SK-N-MC (cell line): Measurements from ENCODE around the gene TRABD2B.
"Not testable (repeated sequence)": the region's sequence is repeated elsewhere in the genome, so short reads cannot be mapped to it uniquely, and the experiment has no call there.

Source experiments
- DNase-seq: peaks from one replicate; pipeline ENCODE4 v3.0.0-alpha.2; 2011; ENCODE audit warnings: low read depth, low spot score
- H3K27ac ChIP-seq: fragments of 200-600 bp; sonication (generic); 2 replicates; pipeline ENCODE4 v1.5.1; 2016; ENCODE audit warnings: mixed run types
- H3K36me3 ChIP-seq: fragments of 200-600 bp; sonication (generic); 2 replicates; pipeline ENCODE4 v1.6.1; 2017; ENCODE audit warnings: antibody characterized with exemption, low read length, mixed read lengths; ENCODE audit not compliant: insufficient read depth
- H3K4me3 ChIP-seq: fragments of 200-600 bp; sonication (generic); 2 replicates; pipeline ENCODE4 v1.5.1; 2016
- H3K9ac ChIP-seq: fragments of 200-600 bp; sonication (generic); 2 replicates; pipeline ENCODE4 v1.8.0; 2017; ENCODE audit warnings: mixed run types, mixed read lengths; ENCODE audit not compliant: insufficient read length
- H3K9me3 ChIP-seq: fragments of 200-600 bp; sonication (generic); 2 replicates; pipeline ENCODE4 v1.6.1; 2017; ENCODE audit warnings: low read depth, mild to moderate bottlenecking, antibody characterized with exemption, low read length, moderate library complexity, mixed read lengths
- EZH2 ChIP-seq: fragments of 200-600 bp; sonication (generic); IDR thresholded peaks from one replicate; pipeline ENCODE4 v1.6.1; 2017; ENCODE audit warnings: antibody characterized with exemption
- FOXP2 ChIP-seq: optimal IDR thresholded peaks from 2 replicates; pipeline ENCODE3; 2011; ENCODE audit warnings: mild to moderate bottlenecking, moderate library complexity; ENCODE audit not compliant: insufficient read depth; ENCODE audit errors: extremely low read length, control extremely low read depth
- POLR2AphosphoS5 ChIP-seq: IDR thresholded peaks from 2 replicates; pipeline ENCODE4 v1.6.1; 2012; ENCODE audit warnings: mild to moderate bottlenecking, low read depth, low read length, borderline replicate concordance

TRABD2B gene

DNA sequence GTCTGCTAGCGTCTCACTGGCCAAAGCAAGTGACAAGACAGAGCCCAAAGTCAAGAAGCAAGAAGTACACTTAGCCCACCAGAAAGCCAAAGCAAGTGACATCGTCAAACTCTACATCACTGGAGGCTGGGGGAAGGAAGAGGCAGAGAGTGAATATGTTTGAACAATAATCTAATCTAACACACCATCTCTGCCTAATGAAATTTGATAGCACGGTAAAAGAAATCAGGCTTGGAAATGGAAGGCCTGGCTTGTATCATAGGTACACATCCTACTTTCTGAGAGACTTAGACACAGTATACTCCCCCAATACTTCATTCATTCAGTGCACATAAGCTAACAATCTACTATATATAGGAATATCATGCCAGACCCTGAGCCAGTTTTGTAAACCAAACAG is 26.3 kb downstream of the TRABD2B start:
- Histone ChIP-seq H3K36me3 (no peaks in the 10 kb centered on the region), H3K9ac (no peak overlapping the region), H3K9me3 (no peaks in the 10 kb centered on the region), H3K27ac (no peak overlapping the region), H3K4me3 (no peak overlapping the region)
- no peak for TF ChIP-seq FOXP2
- no peak for TF ChIP-seq EZH2
- TF ChIP-seq POLR2AphosphoS5: no peak
- no peak for DNase-seq

DNA sequence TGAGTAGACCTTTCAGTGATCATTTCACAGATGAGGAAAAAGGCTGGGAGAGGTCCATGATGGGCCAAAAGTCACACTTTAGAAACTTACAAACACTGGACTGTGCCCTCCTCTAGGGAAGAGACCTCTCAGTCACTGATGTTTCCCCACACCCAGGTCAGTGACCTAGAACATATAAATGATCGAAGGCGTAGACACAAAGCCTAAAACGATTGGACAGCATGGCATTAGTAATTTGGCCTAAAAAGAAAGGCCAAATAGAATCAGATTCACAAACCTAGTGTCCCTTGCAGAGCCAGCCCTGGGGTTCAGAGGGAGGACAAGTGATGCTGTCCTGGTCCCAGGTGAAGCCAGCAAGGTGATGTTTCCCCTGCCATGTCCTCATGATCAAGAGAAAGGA is 27.7 kb downstream of the TRABD2B start:
- no peak for DNase-seq

DNA sequence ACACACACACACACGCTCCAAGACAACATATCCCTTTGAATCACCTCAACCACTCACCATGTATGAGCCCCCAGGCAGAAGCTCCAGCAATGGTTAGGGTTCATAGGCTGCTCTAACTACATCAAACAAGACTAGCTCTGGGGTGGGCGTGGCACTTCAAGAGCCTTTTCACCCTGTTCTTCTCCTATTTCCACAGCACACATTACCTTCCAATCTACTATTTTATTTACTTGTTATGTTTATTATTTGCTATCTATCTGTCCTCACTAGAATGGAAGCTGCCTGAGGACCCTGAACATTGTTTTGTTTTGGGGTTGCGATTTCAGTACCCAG is 28.7 kb downstream of the TRABD2B start:
- Histone ChIP-seq H3K4me3 (no peak overlapping the region), H3K27ac (no peak overlapping the region), H3K36me3 (no peaks in the 10 kb centered on the region), H3K9me3 (no peaks in the 10 kb centered on the region), H3K9ac (no peak overlapping the region)
- no peak for DNase-seq
- TF ChIP-seq POLR2AphosphoS5 (no peak), EZH2 (no peak), FOXP2 (no peak)

More for the DNA sequence above, 27.7 kb downstream of the TRABD2B start:
- no peak for TF ChIP-seq POLR2AphosphoS5
- TF ChIP-seq EZH2: no peak
- TF ChIP-seq FOXP2: no peak
- H3K36me3 ChIP-seq: no peaks in the 10 kb centered on the region
- H3K27ac ChIP-seq: no peak overlapping the region
- H3K9me3 ChIP-seq: no peaks in the 10 kb centered on the region
- no peak overlapping the region for H3K9ac ChIP-seq
- H3K4me3 ChIP-seq: no peak overlapping the region

DNA sequence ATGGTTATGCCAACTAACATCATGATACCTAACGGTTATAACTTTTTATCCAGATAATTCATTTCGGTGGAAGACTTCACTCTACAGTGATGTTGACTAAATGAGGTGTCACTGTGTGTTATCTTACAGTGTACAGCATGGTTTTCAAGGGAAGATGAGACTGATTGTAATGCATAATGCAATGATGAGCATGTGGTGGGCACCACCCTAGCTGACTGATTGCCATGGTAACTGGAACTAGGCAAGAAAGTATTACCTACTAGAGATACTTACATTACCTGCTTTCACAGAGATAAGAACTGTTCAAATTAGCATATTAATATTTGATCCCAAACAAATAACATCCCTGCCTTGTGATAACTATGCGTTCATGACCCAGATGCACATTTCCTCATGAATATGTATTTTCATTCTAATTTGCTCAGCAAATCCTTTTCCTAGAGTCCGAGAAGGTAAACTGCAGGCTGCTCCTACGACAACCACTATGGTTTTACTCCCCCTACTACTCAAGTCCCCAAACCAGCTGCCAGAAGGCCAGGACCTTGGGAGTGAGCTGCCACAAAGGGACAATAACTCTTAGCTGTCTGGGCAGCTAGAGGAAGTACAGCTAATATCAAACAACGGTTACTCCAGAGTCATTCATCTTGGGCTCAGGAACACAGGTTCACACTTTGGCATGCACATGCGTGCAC is 29.2 kb downstream of the TRABD2B start:
- no peak overlapping the region for H3K4me3 ChIP-seq
- no peaks in the 10 kb centered on the region for H3K9me3 ChIP-seq
- H3K36me3 ChIP-seq: no peaks in the 10 kb centered on the region
- no peak overlapping the region for H3K27ac ChIP-seq
- no peak for DNase-seq
- no peak overlapping the region for H3K9ac ChIP-seq
- TF ChIP-seq EZH2: no peak
- TF ChIP-seq POLR2AphosphoS5: no peak
- no peak for TF ChIP-seq FOXP2

DNA sequence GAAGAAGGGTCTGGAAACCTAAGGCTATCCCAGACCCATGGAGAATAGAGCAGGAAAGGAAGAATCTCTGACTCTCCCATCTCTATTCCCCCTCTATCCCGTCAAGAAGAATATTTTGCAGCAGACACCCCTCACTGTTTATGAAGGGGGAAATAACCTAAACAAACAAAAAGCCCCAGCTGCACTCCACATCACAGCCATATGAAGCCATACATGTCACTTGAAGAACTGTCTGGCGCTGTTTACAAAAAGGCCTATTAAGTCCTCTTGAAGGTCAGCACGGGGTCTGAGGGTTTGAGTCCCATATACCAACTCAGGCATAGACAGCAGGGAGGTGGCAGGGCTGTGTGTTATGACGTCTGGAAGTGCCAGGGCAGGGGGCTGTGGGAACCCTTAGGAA is 31.4 kb downstream of the TRABD2B start:
- no peak for TF ChIP-seq POLR2AphosphoS5
- TF ChIP-seq FOXP2: no peak
- H3K9me3 ChIP-seq: no peaks in the 10 kb centered on the region
- H3K27ac ChIP-seq: no peak overlapping the region
- H3K9ac ChIP-seq: no peak overlapping the region
- no peak for DNase-seq
- H3K36me3 ChIP-seq: no peaks in the 10 kb centered on the region
- no peak overlapping the region for H3K4me3 ChIP-seq

DNA sequence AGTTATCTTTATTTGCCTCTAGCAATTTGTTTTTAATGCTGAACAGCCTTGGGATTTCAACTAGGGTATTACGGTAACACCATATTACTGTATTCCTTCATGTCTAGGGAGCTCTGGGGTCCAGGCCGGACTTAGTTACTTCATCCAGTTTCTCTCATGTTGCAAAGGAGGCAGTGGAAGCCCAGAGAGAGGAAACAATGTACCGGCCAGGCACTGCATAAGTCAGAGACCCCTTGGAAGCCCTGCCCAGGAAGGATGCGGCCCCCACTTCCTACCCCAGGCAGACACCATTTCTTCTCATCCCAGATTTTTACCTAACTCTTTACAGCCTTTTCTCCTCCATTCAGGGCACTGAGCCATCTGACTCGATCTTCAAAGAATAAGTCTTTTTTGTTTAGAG is 32.5 kb downstream of the TRABD2B start:
- no peak overlapping the region for H3K9ac ChIP-seq
- no peaks in the 10 kb centered on the region for H3K36me3 ChIP-seq
- H3K27ac ChIP-seq: no peak overlapping the region
- TF ChIP-seq FOXP2 (no peak), POLR2AphosphoS5 (no peak), EZH2 (no peak)
- H3K9me3 ChIP-seq: no peaks in the 10 kb centered on the region
- DNase-seq: no peak
- H3K4me3 ChIP-seq: no peak overlapping the region

DNA sequence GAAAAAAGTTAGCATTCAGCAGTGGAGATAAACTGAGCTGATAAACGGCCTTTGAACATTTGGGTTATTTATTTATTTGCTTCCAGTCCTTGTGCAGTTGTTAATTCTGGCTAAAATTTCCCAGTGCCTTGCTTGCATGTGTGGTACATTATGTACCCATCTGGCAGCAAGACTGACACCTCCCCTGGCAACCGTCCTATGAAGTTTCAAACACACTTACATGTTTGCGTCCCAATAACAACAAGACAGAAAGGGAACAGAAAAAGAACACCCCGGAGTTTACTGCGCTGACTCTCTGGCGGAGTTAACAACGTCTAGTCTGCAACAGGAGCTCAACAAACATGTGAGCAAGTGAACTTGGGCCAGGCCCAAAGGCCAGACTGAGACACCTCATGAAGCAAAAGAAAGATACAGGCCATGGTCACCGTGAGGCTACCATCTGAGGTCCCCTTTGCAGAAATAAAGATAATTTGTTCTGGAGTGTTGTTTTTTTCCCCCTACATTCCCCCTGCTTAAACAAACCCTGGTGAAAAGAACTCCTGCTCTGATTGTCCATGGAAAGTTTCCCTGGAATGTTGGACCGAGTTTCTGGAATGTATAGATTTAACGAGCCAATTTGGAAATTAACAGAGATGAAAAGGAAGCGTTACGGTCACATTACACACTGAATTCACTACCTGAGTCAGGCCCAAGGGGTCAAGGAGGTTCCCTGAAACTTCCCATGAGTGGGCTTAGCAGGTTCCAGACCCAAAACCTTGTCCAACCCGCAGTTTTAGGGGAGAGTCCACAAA is 33.4 kb downstream of the TRABD2B start:
- Histone ChIP-seq H3K9ac (no peak overlapping the region), H3K36me3 (no peaks in the 10 kb centered on the region), H3K4me3 (no peak overlapping the region), H3K27ac (no peak overlapping the region), H3K9me3 (no peaks in the 10 kb centered on the region)
- DNase-seq: no peak
- TF ChIP-seq POLR2AphosphoS5: no peak
- TF ChIP-seq EZH2: no peak
- TF ChIP-seq FOXP2: no peak

DNA sequence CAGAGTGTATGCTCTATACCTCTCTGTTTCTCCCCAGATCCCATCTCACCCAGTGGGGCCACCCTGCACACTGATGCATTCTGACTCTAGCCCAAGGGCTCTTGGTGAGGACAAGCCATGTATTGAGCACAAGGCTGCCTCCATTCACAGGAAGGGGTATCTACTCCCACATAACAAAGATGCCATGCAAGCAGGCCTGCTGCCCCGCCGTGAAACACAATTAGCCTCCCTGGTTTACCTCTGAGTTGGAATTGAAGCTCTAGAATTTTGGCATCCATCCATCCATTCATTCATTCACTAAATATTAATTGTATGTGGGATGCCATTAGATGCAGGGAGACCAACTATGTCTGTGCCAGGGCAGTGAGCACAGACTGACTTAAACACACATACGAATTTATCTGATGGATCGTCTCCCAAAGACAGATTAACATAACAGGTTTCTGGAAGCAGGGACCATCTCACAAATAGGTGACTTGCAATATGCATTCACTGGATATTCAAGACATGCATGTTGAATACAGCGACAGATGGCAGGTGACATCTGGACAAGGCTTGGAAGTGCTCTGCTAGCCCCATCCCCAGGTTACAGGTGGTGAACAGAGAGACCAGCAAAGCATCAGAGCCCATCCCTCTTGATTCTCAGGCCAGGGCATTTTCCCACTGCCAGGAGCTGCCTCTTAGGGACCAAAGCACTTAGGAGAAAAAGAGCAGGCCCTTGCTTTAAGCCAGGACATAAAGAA is 34.3 kb downstream of the TRABD2B start:
- no peaks in the 10 kb centered on the region for H3K36me3 ChIP-seq
- TF ChIP-seq FOXP2: no peak
- TF ChIP-seq POLR2AphosphoS5: no peak
- no peak for TF ChIP-seq EZH2
- no peak overlapping the region for H3K27ac ChIP-seq
- no peak overlapping the region for H3K9ac ChIP-seq
- DNase-seq: no peak
- no peak overlapping the region for H3K4me3 ChIP-seq
- H3K9me3 ChIP-seq: no peaks in the 10 kb centered on the region

DNA sequence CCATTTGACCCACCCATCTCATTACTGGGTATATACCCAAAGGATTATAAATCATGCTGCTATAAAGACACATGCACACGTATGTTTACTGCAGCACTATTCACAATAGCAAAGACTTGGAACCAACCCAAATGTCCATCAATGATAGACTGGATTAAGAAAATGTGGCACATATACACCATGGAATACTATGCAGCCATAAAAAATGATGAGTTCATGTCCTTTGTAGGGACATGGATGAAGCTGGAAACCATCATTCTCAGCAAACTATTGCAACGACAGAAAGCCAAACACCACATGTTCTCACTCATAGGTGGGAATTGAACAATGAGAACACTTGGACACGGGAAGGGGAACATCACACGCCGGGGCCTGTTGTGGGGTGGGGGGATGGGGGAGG is 35.4 kb downstream of the TRABD2B start:
- not testable (repeated sequence) for H3K27ac ChIP-seq, H3K9ac ChIP-seq, H3K36me3 ChIP-seq, H3K9me3 ChIP-seq, DNase-seq, H3K4me3 ChIP-seq

DNA sequence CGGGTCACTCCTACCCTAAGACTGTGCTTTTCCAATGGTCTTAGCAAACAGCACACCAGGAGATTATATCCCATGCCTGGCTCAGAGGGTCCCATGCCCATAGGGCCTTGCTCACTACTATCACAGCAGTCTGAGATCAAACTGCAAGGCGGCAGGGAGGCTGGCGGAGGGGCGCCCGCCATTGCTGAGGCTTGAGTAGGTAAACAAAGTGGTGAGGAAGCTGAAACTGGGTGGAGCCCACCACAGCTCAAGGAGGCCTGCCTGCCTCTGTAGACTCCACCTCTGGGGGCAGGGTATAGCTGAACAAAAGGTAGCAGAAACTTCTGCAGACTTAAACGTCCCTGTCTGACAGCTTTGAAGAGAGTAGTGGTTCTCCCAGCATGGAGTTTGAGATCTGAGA is 40.7 kb downstream of the TRABD2B start:
- H3K36me3 ChIP-seq, H3K9ac ChIP-seq, H3K4me3 ChIP-seq, H3K27ac ChIP-seq, DNase-seq, H3K9me3 ChIP-seq: not testable (repeated sequence)
